HG02610 (cell line): ENCODE measurements around the gene PTPRQ.
"Not testable (repeated sequence)": the region's sequence is repeated elsewhere in the genome, so short reads cannot be mapped to it uniquely, and the experiment has no call there.

ENCODE experiments used
- ATAC-seq: cut with Tn5 transposase; IDR thresholded peaks from one replicate; pipeline ENCODE4 v1.9.1; 2021; ENCODE audit warnings: mild to moderate bottlenecking, moderate library complexity; ENCODE audit not compliant: unreplicated experiment

The PTPRQ gene

GRCh38 chr12:80472236-80472635, 28.2 kb downstream of the PTPRQ start:
- ATAC-seq: no peak

DNA sequence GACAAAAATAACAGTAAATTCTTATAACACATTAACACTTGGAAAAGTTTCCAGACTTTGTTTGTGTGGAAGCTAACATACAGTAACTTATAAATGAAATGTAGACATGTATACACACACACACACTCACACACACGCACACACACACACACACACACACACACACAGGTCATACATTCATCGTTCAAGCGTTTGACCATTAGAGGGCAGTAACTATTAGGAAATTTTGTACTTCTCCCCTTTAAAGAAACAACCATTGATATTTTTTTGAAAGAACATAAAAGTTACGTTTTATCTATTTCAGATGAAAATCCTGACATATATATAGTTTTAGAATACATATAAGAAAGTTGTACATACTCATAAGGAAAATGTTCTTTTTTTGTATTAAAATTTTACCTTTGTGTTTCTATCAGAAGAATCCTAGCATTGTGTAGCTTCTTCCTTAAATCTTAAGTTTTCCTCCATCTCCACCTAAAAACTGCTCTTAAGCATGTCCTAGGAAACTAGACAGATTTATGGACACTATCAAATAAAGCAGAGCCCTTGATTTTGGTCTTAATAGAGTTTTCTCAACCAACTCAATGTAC, 29.0 kb downstream of the PTPRQ start:
- ATAC-seq: peak; percentile 72

- not testable (repeated sequence) for ATAC-seq
Measured at GRCh38 chr12:80477521-80478145, 33.6 kb downstream of the PTPRQ start.

DNA sequence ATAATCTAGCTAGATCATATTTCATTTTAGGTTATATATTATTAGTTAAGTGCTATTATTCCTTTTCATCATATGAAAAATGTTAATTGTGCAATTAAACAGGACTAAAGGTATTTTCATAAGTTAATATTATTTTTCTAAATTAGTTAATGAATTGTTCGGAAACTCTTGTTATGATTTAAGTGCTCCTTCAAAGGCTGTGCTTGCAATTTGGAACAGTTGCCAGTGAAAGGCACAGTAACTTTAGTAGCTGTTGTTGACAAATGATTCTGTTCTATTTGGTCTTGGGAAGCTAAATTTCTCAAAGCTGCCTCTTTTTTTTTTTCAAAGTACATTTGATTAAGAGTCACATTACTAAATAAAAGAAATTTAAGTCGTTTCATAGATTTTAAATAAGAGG, 40.7 kb downstream of the PTPRQ start:
- ATAC-seq: no peak

GRCh38 chr12:80485222-80485987, 41.4 kb downstream of the PTPRQ start:
- no peak for ATAC-seq

DNA sequence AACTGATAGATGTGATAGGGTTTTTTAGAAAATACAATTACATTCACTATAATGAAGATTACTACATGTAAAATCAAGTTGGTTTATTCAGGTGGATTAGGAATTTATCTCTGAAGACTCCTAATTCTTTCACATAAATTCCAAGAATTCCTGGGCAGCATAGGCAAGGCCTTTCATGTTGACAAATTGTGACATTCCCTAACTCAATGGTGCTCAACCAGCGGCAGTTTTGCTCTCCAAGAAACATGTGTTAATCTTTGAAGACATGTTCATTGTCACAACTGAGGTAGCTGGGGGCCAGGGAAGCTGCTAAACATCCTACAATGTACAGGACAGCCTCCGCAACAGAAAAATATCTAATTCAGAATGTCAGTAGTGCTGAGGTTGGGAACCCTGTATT, 46.3 kb downstream of the PTPRQ start:
- no peak for ATAC-seq

- no peak for ATAC-seq
Measured at GRCh38 chr12:80491166-80491565, 47.1 kb downstream of the PTPRQ start.

DNA sequence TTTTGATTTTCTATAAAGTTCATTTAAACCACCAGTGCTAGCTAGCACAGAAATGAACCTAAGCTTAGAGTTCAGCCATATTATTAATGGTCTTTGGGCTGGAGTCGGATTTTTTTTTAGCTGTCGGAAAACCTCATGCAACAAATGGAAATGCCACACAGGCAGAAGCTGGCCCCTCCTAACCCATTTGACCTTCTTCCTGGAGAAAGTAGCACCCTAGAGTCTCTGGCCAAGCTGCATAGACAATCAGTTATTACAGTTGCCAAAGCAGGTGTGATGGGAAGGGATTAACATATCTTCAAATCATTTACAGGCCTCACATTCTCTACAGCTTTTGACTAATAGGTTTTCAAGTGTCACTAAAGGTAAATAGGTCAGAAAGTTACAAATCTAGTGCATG, 49.4 kb downstream of the PTPRQ start:
- ATAC-seq: no peak

DNA sequence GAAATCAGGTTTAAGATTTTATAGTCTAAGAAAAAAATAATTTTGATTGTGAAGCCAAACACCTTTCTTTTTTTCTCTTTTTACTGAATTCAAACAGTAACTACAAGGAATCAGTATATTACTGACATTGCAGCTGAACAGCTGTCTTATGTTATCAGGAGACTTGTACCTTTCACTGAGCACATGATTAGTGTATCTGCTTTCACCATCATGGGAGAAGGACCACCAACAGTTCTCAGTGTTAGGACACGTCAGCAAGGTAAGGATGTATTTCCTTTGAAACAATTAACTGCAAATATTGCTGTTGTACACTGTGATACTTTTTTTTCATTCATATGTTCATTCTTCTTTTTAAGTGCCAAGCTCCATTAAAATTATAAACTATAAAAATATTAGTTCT, 50.8 kb downstream of the PTPRQ start:
- no peak for ATAC-seq

- ATAC-seq: no peak
Measured at GRCh38 chr12:80498059-80498728, 54.2 kb downstream of the PTPRQ start.

DNA sequence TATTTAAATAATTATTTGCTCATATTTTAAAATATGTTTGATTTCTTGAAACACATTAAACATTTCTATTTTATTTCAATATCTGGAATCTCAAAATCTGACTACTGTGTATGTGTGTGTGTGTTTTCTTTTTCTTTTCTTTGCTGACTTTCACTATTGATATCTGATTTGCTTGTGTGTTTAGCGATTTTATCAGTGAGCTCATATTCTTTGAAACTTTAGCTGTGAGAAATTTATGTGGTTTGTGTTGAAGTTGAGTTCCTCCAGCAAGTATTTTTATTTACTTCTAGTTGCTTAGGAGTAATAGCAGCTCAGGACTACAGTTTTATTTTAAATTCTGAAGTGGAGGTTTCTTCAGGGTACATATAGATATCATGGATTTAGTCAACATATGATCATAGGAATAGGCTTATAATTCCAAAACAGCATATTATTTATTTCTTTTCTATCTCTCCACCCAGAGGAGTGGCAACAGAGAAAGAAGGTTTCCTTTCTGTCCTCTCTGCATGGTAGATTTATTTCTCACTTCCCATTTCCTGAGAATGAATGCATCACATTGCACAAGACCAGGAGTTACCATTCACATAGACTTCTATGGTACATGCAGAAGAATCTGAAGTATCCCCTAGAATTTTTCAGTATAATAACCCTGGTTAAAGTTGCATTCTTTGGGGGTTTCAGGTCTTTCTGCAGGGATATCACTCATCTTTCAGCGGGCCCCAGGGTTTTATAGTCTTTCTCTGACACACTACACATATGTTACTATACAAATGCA, 60.5 kb downstream of the PTPRQ start:
- ATAC-seq: peak; percentile 68

DNA sequence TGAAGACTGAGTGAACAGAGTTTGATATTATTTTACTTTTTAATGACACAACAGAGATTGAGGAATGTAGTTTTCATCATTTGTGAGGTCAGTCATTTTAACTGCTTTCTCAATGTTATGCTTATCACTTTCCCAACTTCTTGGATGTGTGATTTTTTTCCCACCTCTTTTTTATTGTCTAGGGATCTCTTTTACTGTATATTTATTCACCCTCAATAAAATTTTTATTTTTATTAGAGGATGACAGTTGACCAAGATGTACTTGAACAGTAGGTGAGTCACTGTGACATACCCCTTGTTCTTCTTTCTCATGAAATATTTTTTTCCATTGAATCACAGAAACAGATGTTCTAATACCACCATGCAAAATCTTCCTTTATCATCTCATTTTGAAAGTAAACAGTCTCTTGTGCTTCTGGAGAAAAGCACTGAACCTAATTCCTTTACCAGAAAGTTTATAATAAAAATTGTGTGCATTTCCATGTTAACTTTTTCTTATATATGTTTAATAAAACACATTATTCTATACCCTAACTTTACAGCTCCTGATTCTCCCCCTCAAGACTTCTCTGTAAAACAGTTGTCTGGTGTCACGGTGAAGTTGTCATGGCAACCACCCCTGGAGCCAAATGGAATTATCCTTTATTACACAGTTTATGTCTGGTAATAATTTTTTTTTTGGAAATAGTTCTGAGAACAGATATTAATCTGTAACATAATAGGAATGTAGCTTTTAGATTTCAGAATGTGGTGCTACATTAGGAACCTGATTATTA, 65.9 kb downstream of the PTPRQ start:
- no peak for ATAC-seq

DNA sequence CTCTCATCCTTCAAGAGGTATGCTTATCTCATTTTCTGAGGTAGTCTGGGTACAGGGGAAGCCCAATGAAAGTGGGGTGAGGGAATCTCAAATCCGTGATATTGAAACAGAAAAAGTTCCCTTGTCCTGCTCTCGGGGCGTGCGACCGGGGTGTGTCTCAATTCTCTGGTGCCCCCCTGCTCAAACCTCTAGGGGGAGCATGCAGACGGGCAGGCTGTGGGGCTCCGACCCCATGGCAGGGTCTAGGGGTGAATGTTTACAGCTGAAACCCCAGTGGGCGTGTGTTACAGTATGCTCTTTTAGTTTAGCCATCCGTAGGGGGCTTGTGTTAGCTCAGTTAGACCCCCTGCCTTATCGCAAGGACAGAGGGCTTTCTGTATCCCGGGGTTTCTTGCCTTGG, 68.7 kb downstream of the PTPRQ start:
- ATAC-seq: no peak

DNA sequence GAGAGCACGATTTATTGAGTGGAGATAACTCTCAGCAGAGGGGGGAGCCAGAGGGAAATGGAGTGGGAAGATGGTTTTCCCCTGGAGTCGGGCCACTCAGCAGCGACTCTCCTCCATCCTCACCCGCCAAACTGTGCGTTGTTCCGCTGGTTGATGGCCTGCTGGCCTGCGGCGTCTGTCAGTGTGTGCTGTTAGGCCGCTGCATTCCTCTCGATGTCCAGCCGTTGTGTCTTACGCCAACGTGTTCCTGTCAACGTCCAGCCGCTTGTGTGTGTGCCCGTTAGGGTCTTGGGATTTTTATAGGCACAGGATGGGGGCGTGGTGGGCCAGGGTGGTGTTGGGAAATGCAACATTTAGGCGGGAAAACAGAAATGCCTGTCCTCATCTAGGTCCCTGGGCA, 69.2 kb downstream of the PTPRQ start:
- no peak for ATAC-seq

- no peak for ATAC-seq
Measured at GRCh38 chr12:80517655-80518054, 73.6 kb downstream of the PTPRQ start.

GRCh38 chr12:80531646-80532045, 87.6 kb downstream of the PTPRQ start:
- no peak for ATAC-seq

DNA sequence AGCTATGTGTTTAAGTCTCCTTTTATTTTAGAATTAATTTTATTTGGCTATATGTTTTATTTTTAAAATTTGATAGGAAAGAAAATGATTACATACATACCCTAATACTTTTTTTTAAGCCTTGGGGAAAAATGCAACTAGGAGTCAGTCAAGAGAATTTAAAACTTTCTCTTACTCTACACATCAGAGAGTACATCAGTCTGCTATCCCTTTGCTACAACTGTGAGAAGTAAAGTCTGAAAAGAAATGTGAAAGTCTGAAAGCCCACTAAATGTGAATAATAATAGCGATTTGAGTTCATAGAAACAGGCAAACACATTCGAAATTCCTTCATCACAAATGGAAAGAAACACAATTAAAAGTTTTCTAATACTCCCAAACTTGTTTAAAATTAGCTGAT, 95.0 kb downstream of the PTPRQ start:
- ATAC-seq: no peak

DNA sequence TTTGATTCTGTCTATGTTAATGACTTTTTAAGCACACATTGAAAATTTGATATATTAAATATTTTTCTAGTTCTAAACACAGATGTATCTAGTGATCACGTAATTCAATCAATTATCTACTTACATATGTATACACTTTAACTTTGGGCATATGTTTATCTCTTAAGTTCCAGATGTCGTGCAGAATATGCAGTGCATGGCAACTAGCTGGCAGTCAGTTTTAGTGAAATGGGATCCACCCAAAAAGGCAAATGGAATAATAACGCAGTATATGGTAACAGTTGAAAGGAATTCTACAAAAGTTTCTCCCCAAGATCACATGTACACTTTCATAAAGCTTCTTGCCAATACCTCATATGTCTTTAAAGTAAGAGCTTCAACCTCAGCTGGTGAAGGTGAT, 105.3 kb downstream of the PTPRQ start:
- ATAC-seq: no peak

GRCh38 chr12:80551897-80552296, 107.9 kb downstream of the PTPRQ start:
- no peak for ATAC-seq

DNA sequence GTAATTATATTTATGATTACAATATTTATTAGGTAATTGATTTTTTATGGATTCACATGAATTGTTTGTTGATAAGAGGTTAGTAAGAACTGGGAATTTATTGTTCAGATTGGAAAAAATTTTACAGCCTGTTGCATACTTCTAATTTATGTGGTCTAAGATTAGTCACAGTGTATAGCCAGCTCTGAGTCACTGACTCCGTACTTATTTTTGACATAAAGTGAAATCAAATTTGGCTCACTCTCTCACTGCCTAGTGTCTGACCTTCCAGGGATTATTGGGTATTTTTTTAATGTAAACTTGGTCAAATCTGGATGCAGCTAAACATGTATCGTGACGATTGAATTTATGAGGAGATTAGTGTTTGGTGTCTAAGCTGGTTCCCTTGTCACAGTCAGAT, 109.3 kb downstream of the PTPRQ start:
- no peak for ATAC-seq
